Sigmoid colon (tissue), 4 donors: ENCODE results near the gene LRRC52.

ENCODE experiments used
- CTCF ChIP-seq, 4 experiments: fragments of 450-650 bp in 3 of 4; fragments of 200-600 bp in 1 of 4; IDR thresholded peaks; one replicate each; pipeline ENCODE4 v1.5.1; 2016 to 2019; ENCODE audit warnings: antibody characterized with exemption in 4 of 4, mild to moderate bottlenecking in 3 of 4, moderate library complexity in 2 of 4
- EP300 ChIP-seq, 4 donors: sonication (generic); formaldehyde crosslinking; IDR thresholded peaks; one replicate each; pipeline ENCODE4 v1.6.1; 2017; ENCODE audit warnings: antibody characterized with exemption in 4 of 4
- POLR2A ChIP-seq, 2 donors: fragments of 450-650 bp; IDR thresholded peaks; one replicate each; pipeline ENCODE4 v1.6.1; 2016; ENCODE audit warnings: antibody characterized with exemption in 2 of 2, mild to moderate bottlenecking in 2 of 2, moderate library complexity in 2 of 2
- POLR2AphosphoS5 ChIP-seq, 4 donors: sonication (generic); formaldehyde crosslinking; IDR thresholded peaks; one replicate each; pipeline ENCODE4 v1.6.1; 2017; ENCODE audit warnings: antibody characterized with exemption in 4 of 4

GRCh38 chr1:165612062-165612461 lies 68.3 kb downstream of the LRRC52 start:
- TF ChIP-seq CTCF (IDR thresholded peaks at IDR 0.05) = no peak
- TF ChIP-seq POLR2A (IDR thresholded peaks at IDR 0.05) = no peak
- TF ChIP-seq EP300 (IDR thresholded peaks at IDR 0.05) = no peak
- no peak for TF ChIP-seq POLR2AphosphoS5 (IDR thresholded peaks at IDR 0.05)
